Measurements from ENCODE around the gene COL5A1.

The COL5A1 gene

GRCh38 chr9:134760750-134761420 is 119.3 kb downstream of the COL5A1 start:
- no peak overlapping the region for H3K4me3 ChIP-seq (ENCODE audit: low read depth, low read length)
- TF ChIP-seq CTCF (IDR thresholded peaks at IDR 0.05; ENCODE audit: low read depth, low read length, missing control alignments) = no peak
- no peak for DNase-seq (ENCODE audit: low read depth)

GRCh38 chr9:134764473-134765269 is 123.1 kb downstream of the COL5A1 start:
- TF ChIP-seq CTCF (IDR thresholded peaks at IDR 0.05; ENCODE audit: low read depth, low read length, missing control alignments) = no peak
- DNase-seq (ENCODE audit: low read depth) = no peak
- no peak overlapping the region for H3K4me3 ChIP-seq (ENCODE audit: low read depth, low read length)

GRCh38 chr9:134765785-134766184 is 124.2 kb downstream of the COL5A1 start:
- H3K4me3 ChIP-seq (ENCODE audit: low read depth, low read length) = no peak overlapping the region
- DNase-seq (ENCODE audit: low read depth) = no peak
- TF ChIP-seq CTCF (IDR thresholded peaks at IDR 0.05; ENCODE audit: low read depth, low read length, missing control alignments) = no peak

GRCh38 chr9:134766587-134766986 is 125.0 kb downstream of the COL5A1 start:
- DNase-seq (ENCODE audit: low read depth) = no peak
- no peak for TF ChIP-seq CTCF (IDR thresholded peaks at IDR 0.05; ENCODE audit: low read depth, low read length, missing control alignments)
- no peak overlapping the region for H3K4me3 ChIP-seq (ENCODE audit: low read depth, low read length)

GRCh38 chr9:134768332-134768708 is 126.7 kb downstream of the COL5A1 start:
- TF ChIP-seq CTCF (IDR thresholded peaks at IDR 0.05; ENCODE audit: low read depth, low read length, missing control alignments) = no peak
- DNase-seq (ENCODE audit: low read depth) = no peak
- no peak overlapping the region for H3K4me3 ChIP-seq (ENCODE audit: low read depth, low read length)

GRCh38 chr9:134768709-134769351 is 127.2 kb downstream of the COL5A1 start:
- no peak overlapping the region for H3K4me3 ChIP-seq (ENCODE audit: low read depth, low read length)
- TF ChIP-seq CTCF (IDR thresholded peaks at IDR 0.05; ENCODE audit: low read depth, low read length, missing control alignments) = no peak
- no peak for DNase-seq (ENCODE audit: low read depth)

Measured in GM12864 (cell line).